Lower leg skin (tissue), 3 donors: ENCODE data around the gene SSH3.

Experiments used
- POLR2A ChIP-seq, 2 donors: fragments of 450-650 bp; IDR thresholded peaks; one replicate each; pipeline ENCODE4 v1.6.1; 2016 to 2017; ENCODE audit warnings: antibody characterized with exemption in 2 of 2, mild to moderate bottlenecking in 1 of 2, moderate library complexity in 1 of 2
- TF ChIP-seq, protein P1 (sequence below), 3 donors: fragments of 450-650 bp; IDR thresholded peaks; one replicate each; pipeline ENCODE4 v1.5.1; 2016; ENCODE audit warnings: antibody characterized with exemption in 3 of 3, mild to moderate bottlenecking in 3 of 3, moderate library complexity in 2 of 3

DNA sequence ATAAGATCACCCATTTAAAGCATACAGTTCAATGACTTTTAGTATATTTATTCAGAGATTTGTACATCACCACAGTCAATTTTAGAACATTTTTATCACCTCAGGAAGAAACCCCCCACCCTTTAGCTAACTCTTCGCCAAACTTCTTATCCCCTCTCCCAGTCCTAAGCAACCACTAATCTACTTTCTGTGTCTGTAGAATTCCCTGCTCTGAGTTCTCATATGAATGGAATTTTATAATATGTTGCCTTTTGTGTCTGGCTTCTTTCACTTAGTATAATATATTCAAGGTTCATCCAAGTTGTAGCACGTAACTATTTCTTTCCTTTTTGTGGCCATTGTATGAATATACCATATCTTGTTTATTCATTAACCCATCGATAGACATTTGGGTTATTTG is 10.7 kb upstream of the SSH3 start:
- TF ChIP-seq, protein P1, sequence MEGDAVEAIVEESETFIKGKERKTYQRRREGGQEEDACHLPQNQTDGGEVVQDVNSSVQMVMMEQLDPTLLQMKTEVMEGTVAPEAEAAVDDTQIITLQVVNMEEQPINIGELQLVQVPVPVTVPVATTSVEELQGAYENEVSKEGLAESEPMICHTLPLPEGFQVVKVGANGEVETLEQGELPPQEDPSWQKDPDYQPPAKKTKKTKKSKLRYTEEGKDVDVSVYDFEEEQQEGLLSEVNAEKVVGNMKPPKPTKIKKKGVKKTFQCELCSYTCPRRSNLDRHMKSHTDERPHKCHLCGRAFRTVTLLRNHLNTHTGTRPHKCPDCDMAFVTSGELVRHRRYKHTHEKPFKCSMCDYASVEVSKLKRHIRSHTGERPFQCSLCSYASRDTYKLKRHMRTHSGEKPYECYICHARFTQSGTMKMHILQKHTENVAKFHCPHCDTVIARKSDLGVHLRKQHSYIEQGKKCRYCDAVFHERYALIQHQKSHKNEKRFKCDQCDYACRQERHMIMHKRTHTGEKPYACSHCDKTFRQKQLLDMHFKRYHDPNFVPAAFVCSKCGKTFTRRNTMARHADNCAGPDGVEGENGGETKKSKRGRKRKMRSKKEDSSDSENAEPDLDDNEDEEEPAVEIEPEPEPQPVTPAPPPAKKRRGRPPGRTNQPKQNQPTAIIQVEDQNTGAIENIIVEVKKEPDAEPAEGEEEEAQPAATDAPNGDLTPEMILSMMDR (IDR thresholded peaks at IDR 0.05) = no peak
- no peak for TF ChIP-seq POLR2A (IDR thresholded peaks at IDR 0.05)
